CD4-positive, alpha-beta T cell treated with Interleukin-4 for 4 hours (primary cell): Measurements from ENCODE around the gene SLC22A7.

Source experiments
- DNase-seq: peaks from one replicate; pipeline ENCODE4 v3.0.0-alpha.2; 2020

The SLC22A7 gene

GRCh38 chr6:43284991-43285781 lies 12.9 kb upstream of the SLC22A7 start:
- DNase-seq: no peak

- no peak for DNase-seq
Measured at GRCh38 chr6:43285832-43286231, 12.2 kb upstream of the SLC22A7 start.

- DNase-seq: no peak
Measured at GRCh38 chr6:43286456-43286979, 11.5 kb upstream of the SLC22A7 start.

- DNase-seq: no peak
Measured at GRCh38 chr6:43286980-43287716, 10.9 kb upstream of the SLC22A7 start.

- no peak for DNase-seq
Measured at GRCh38 chr6:43287717-43288679, 10.1 kb upstream of the SLC22A7 start.

GRCh38 chr6:43290339-43290904 lies 7.6 kb upstream of the SLC22A7 start:
- no peak for DNase-seq

- DNase-seq: no peak
Measured at GRCh38 chr6:43290905-43291355, 7.1 kb upstream of the SLC22A7 start.

GRCh38 chr6:43291708-43292107 lies 6.4 kb upstream of the SLC22A7 start:
- no peak for DNase-seq

- DNase-seq: no peak
Measured at GRCh38 chr6:43292341-43292740, 5.7 kb upstream of the SLC22A7 start.

- DNase-seq: no peak
Measured at GRCh38 chr6:43292763-43293318, 5.2 kb upstream of the SLC22A7 start.

GRCh38 chr6:43293698-43294097 lies 4.4 kb upstream of the SLC22A7 start:
- no peak for DNase-seq

GRCh38 chr6:43294536-43294935 lies 3.5 kb upstream of the SLC22A7 start:
- no peak for DNase-seq

GRCh38 chr6:43295456-43295855 lies 2.6 kb upstream of the SLC22A7 start:
- no peak for DNase-seq

- DNase-seq: no peak
Measured at GRCh38 chr6:43296780-43297497, 1.1 kb upstream of the SLC22A7 start.

- DNase-seq: no peak
Measured at GRCh38 chr6:43298565-43299337, 691 bp downstream of the SLC22A7 start.

- DNase-seq: no peak
Measured at GRCh38 chr6:43299338-43300293, 1.6 kb downstream of the SLC22A7 start.

GRCh38 chr6:43301081-43301870 lies 3.2 kb downstream of the SLC22A7 start:
- no peak for DNase-seq

- DNase-seq: no peak
Measured at GRCh38 chr6:43302126-43302525, 4.1 kb downstream of the SLC22A7 start.
